Activated naive CD8-positive, alpha-beta T cell treated with anti-CD3 and anti-CD28 coated beads for 36 hours (primary cell): ENCODE measurements around the gene GNAT2. TPM values are rescaled to one million over a fixed set of nuclear protein-coding genes. Genes with fewer than 3 reads are reported as not detected.

Source experiments
- DNase-seq: peaks from one replicate; pipeline ENCODE4 v3.0.0; 2021
- H3K27ac Mint-ChIP-seq: one replicate; pipeline ENCODE4 v1.8.0; 2022; ENCODE audit warnings: mild to moderate bottlenecking, moderate library complexity, mixed read lengths
- H3K27me3 Mint-ChIP-seq: one replicate; pipeline ENCODE4 v1.8.0; 2022; ENCODE audit warnings: mild to moderate bottlenecking, mixed read lengths
- H3K36me3 Mint-ChIP-seq: one replicate; pipeline ENCODE4 v1.8.0; 2021; ENCODE audit warnings: mild to moderate bottlenecking, mixed read lengths
- H3K4me1 Mint-ChIP-seq: one replicate; pipeline ENCODE4 v1.8.0; 2021; ENCODE audit warnings: mixed read lengths
- H3K4me3 Mint-ChIP-seq: one replicate; pipeline ENCODE4 v1.8.0; 2022; ENCODE audit warnings: mild to moderate bottlenecking, moderate library complexity, mixed read lengths
- H3K9me3 Mint-ChIP-seq: one replicate; pipeline ENCODE4 v1.8.0; 2022; ENCODE audit warnings: mixed read lengths
- total RNA-seq, 2 experiments: library from RNA; stranded (reverse); gene quantifications; one replicate each; pipeline ENCODE4 v1.2.3, GENCODE V29; 2021

Gene GNAT2
- total RNA-seq, 2 experiments from 2014 or later, result 0.64 to 0.91 TPM

- Mint-ChIP-seq H3K4me1 (peaks cover 20% of the 10 kb centered on the region), H3K36me3 (peaks cover 1% of the 10 kb centered on the region), H3K4me3 (no peak overlapping the region), H3K9me3 (no peaks in the 10 kb centered on the region), H3K27me3 (no peaks in the 10 kb centered on the region), H3K27ac (no peak overlapping the region)
- DNase-seq, result no peak
Observed at GRCh38 chr1:109613361-109614147, 5.9 kb downstream of the GNAT2 start.

GRCh38 chr1:109611308-109611990 lies 8.0 kb downstream of the GNAT2 start:
- Mint-ChIP-seq H3K9me3 (no peaks in the 10 kb centered on the region), H3K27ac (no peak overlapping the region), H3K4me1 (peaks cover 7% of the 10 kb centered on the region), H3K4me3 (no peak overlapping the region), H3K27me3 (no peaks in the 10 kb centered on the region), H3K36me3 (no peaks in the 10 kb centered on the region)
- DNase-seq, result no peak

- no peak for DNase-seq
- no peak overlapping the region for H3K27ac Mint-ChIP-seq
- no peaks in the 10 kb centered on the region for H3K27me3 Mint-ChIP-seq
Observed at GRCh38 chr1:109610609-109611307, 8.7 kb downstream of the GNAT2 start.

GRCh38 chr1:109609881-109610280 lies 9.5 kb downstream of the GNAT2 start:
- Mint-ChIP-seq H3K4me1 (no peaks in the 10 kb centered on the region), H3K36me3 (no peaks in the 10 kb centered on the region), H3K27ac (no peak overlapping the region), H3K4me3 (no peak overlapping the region), H3K27me3 (no peaks in the 10 kb centered on the region), H3K9me3 (no peaks in the 10 kb centered on the region)
- no peak for DNase-seq

More at GRCh38 chr1:109610609-109611307, 8.7 kb downstream of the GNAT2 start:
- H3K4me1 Mint-ChIP-seq, result peaks cover 1% of the 10 kb centered on the region
- H3K9me3 Mint-ChIP-seq, result no peaks in the 10 kb centered on the region
- H3K4me3 Mint-ChIP-seq, result no peak overlapping the region
- H3K36me3 Mint-ChIP-seq, result no peaks in the 10 kb centered on the region

- H3K4me3 Mint-ChIP-seq, result no peak overlapping the region
- H3K9me3 Mint-ChIP-seq, result no peaks in the 10 kb centered on the region
- no peak overlapping the region for H3K27ac Mint-ChIP-seq
- no peaks in the 10 kb centered on the region for H3K27me3 Mint-ChIP-seq
- no peaks in the 10 kb centered on the region for H3K36me3 Mint-ChIP-seq
- peaks cover 14% of the 10 kb centered on the region for H3K4me1 Mint-ChIP-seq
- no peak for DNase-seq
Observed at GRCh38 chr1:109605381-109605780, 14.0 kb downstream of the GNAT2 start.

GRCh38 chr1:109603229-109603628 lies 16.2 kb downstream of the GNAT2 start:
- H3K4me1 Mint-ChIP-seq, result peaks cover 14% of the 10 kb centered on the region
- H3K27ac Mint-ChIP-seq, result no peak overlapping the region
- H3K36me3 Mint-ChIP-seq, result no peaks in the 10 kb centered on the region
- no peaks in the 10 kb centered on the region for H3K27me3 Mint-ChIP-seq
- no peak overlapping the region for H3K4me3 Mint-ChIP-seq
- DNase-seq, result no peak
- no peaks in the 10 kb centered on the region for H3K9me3 Mint-ChIP-seq

GRCh38 chr1:109598655-109599054 lies 20.8 kb downstream of the GNAT2 start:
- H3K4me3 Mint-ChIP-seq, result no peak overlapping the region
- H3K27me3 Mint-ChIP-seq, result no peaks in the 10 kb centered on the region
- H3K9me3 Mint-ChIP-seq, result no peaks in the 10 kb centered on the region
- peaks cover 8% of the 10 kb centered on the region for H3K36me3 Mint-ChIP-seq
- DNase-seq, result no peak
- H3K4me1 Mint-ChIP-seq, result peaks cover 14% of the 10 kb centered on the region
- no peak overlapping the region for H3K27ac Mint-ChIP-seq

- peaks cover 10% of the 10 kb centered on the region for H3K4me1 Mint-ChIP-seq
- no peak overlapping the region for H3K4me3 Mint-ChIP-seq
- H3K27ac Mint-ChIP-seq, result no peak overlapping the region
- no peak for DNase-seq
- H3K27me3 Mint-ChIP-seq, result no peaks in the 10 kb centered on the region
- H3K36me3 Mint-ChIP-seq, result peaks cover 11% of the 10 kb centered on the region
- no peaks in the 10 kb centered on the region for H3K9me3 Mint-ChIP-seq
Observed at GRCh38 chr1:109598156-109598555, 21.3 kb downstream of the GNAT2 start.

GRCh38 chr1:109595531-109595930 lies 23.9 kb downstream of the GNAT2 start:
- Mint-ChIP-seq H3K4me1 (peaks cover 2% of the 10 kb centered on the region), H3K9me3 (no peaks in the 10 kb centered on the region), H3K27me3 (no peaks in the 10 kb centered on the region), H3K36me3 (peaks cover 15% of the 10 kb centered on the region), H3K4me3 (no peak overlapping the region), H3K27ac (no peak overlapping the region)
- DNase-seq, result no peak

- no peak overlapping the region for H3K27ac Mint-ChIP-seq
Observed at GRCh38 chr1:109592916-109593315, 26.5 kb downstream of the GNAT2 start.

GRCh38 chr1:109589679-109590078 lies 29.7 kb downstream of the GNAT2 start:
- no peaks in the 10 kb centered on the region for H3K9me3 Mint-ChIP-seq
- no peak overlapping the region for H3K4me3 Mint-ChIP-seq
- no peak overlapping the region for H3K27ac Mint-ChIP-seq
- no peak for DNase-seq
- no peaks in the 10 kb centered on the region for H3K4me1 Mint-ChIP-seq
- H3K36me3 Mint-ChIP-seq, result peaks cover 17% of the 10 kb centered on the region
- H3K27me3 Mint-ChIP-seq, result no peaks in the 10 kb centered on the region

More at GRCh38 chr1:109592916-109593315, 26.5 kb downstream of the GNAT2 start:
- Mint-ChIP-seq H3K27me3 (no peaks in the 10 kb centered on the region), H3K4me1 (peaks cover 2% of the 10 kb centered on the region), H3K9me3 (no peaks in the 10 kb centered on the region), H3K4me3 (no peak overlapping the region), H3K36me3 (peaks cover 21% of the 10 kb centered on the region)
- no peak for DNase-seq

- no peaks in the 10 kb centered on the region for H3K4me1 Mint-ChIP-seq
- peaks cover 17% of the 10 kb centered on the region for H3K36me3 Mint-ChIP-seq
- no peak overlapping the region for H3K4me3 Mint-ChIP-seq
- no peak for DNase-seq
- H3K9me3 Mint-ChIP-seq, result no peaks in the 10 kb centered on the region
- H3K27me3 Mint-ChIP-seq, result no peaks in the 10 kb centered on the region
- no peak overlapping the region for H3K27ac Mint-ChIP-seq
Observed at GRCh38 chr1:109589177-109589576, 30.2 kb downstream of the GNAT2 start.

- no peak overlapping the region for H3K4me3 Mint-ChIP-seq
- no peaks in the 10 kb centered on the region for H3K4me1 Mint-ChIP-seq
- no peak for DNase-seq
- H3K27me3 Mint-ChIP-seq, result no peaks in the 10 kb centered on the region
- H3K36me3 Mint-ChIP-seq, result peaks cover 9% of the 10 kb centered on the region
- H3K9me3 Mint-ChIP-seq, result no peaks in the 10 kb centered on the region
- H3K27ac Mint-ChIP-seq, result no peak overlapping the region
Observed at GRCh38 chr1:109586055-109586454, 33.4 kb downstream of the GNAT2 start.

GRCh38 chr1:109584766-109585165 lies 34.6 kb downstream of the GNAT2 start:
- H3K4me3 Mint-ChIP-seq, result no peak overlapping the region
- H3K27ac Mint-ChIP-seq, result no peak overlapping the region
- H3K27me3 Mint-ChIP-seq, result no peaks in the 10 kb centered on the region
- H3K36me3 Mint-ChIP-seq, result peaks cover 9% of the 10 kb centered on the region
- H3K9me3 Mint-ChIP-seq, result no peaks in the 10 kb centered on the region
- no peak for DNase-seq
- H3K4me1 Mint-ChIP-seq, result no peaks in the 10 kb centered on the region

- peaks cover 2% of the 10 kb centered on the region for H3K36me3 Mint-ChIP-seq
- DNase-seq, result no peak
- no peaks in the 10 kb centered on the region for H3K27me3 Mint-ChIP-seq
- H3K27ac Mint-ChIP-seq, result no peak overlapping the region
- H3K4me3 Mint-ChIP-seq, result no peak overlapping the region
- peaks cover 4% of the 10 kb centered on the region for H3K4me1 Mint-ChIP-seq
- H3K9me3 Mint-ChIP-seq, result no peaks in the 10 kb centered on the region
Observed at GRCh38 chr1:109582021-109582420, 37.4 kb downstream of the GNAT2 start.
